HepG2 (cell line): ENCODE data around the gene UAP1L1. TPM values are rescaled to one million over a fixed set of nuclear protein-coding genes. Genes with fewer than 3 reads are reported as not detected.

Source experiments
- ATM ChIP-seq: fragments of 450-650 bp; IDR thresholded peaks from 2 replicates; pipeline ENCODE4 v1.7.1; 2017; ENCODE audit warnings: mild to moderate bottlenecking, borderline replicate concordance
- BRD4 ChIP-seq: sonication (generic); formaldehyde crosslinking; IDR thresholded peaks from 2 replicates; pipeline ENCODE4 v1.4.0; 2020; ENCODE audit warnings: missing genetic modification reagents
- ETV5 ChIP-seq: IDR thresholded peaks from 2 replicates; pipeline ENCODE4 v1.6.1; 2018; ENCODE audit warnings: missing biosample characterization, missing genetic modification reagents, inconsistent platforms, borderline replicate concordance
- LCORL ChIP-seq, 2 experiments: fragments of 450-650 bp in 1 of 2; sonication (generic) in 1 of 2; formaldehyde crosslinking in 1 of 2; IDR thresholded peaks; 2 replicates each; pipeline versions ENCODE4 v1.5.0 to v1.6.1; 2017 to 2020; ENCODE audit warnings: antibody characterized with exemption in 1 of 2, missing genetic modification reagents in 1 of 2
- MEIS2 ChIP-seq: sonication (generic); formaldehyde crosslinking; IDR thresholded peaks from 2 replicates; pipeline ENCODE4 v1.9.0; 2021; ENCODE audit warnings: mild to moderate bottlenecking, missing genetic modification reagents
- MIER2 ChIP-seq: IDR thresholded peaks from 2 replicates; pipeline ENCODE4 v1.6.1; 2016; ENCODE audit warnings: missing biosample characterization, missing genetic modification reagents
- MXI1 ChIP-seq: IDR thresholded peaks from 3 replicates; pipeline ENCODE4 v1.6.1; 2012; ENCODE audit warnings: low read depth, low read length, inconsistent platforms, borderline replicate concordance
- NFYB ChIP-seq: sonication (generic); formaldehyde crosslinking; IDR thresholded peaks from 2 replicates; pipeline ENCODE4 v1.4.0; 2020; ENCODE audit warnings: missing genetic modification reagents
- NR2F6 ChIP-seq, 2 experiments: IDR thresholded peaks; 2 replicates each; pipeline ENCODE4 v1.6.1; 2016; ENCODE audit warnings: antibody characterized with exemption in 1 of 2, mild to moderate bottlenecking in 1 of 2
- PHF21A ChIP-seq: sonication (generic); formaldehyde crosslinking; IDR thresholded peaks from 2 replicates; pipeline ENCODE4 v1.5.0; 2020; ENCODE audit warnings: mild to moderate bottlenecking, missing genetic modification reagents
- PITX1 ChIP-seq: sonication (generic); formaldehyde crosslinking; IDR thresholded peaks from 2 replicates; pipeline ENCODE4 v1.5.1; 2020; ENCODE audit warnings: mild to moderate bottlenecking, missing genetic modification reagents
- RBAK ChIP-seq: sonication (generic); formaldehyde crosslinking; IDR thresholded peaks from 2 replicates; pipeline ENCODE4 v1.5.1; 2020; ENCODE audit warnings: mild to moderate bottlenecking, missing genetic modification reagents
- ZFX ChIP-seq: sonication (generic); formaldehyde crosslinking; IDR thresholded peaks from 2 replicates; pipeline ENCODE4 v1.4.0; 2020; ENCODE audit warnings: mild to moderate bottlenecking, low read depth, missing genetic modification reagents, moderate library complexity
- ZNF101 ChIP-seq: sonication (generic); formaldehyde crosslinking; IDR thresholded peaks from 2 replicates; pipeline ENCODE4 v1.4.0; 2020; ENCODE audit warnings: mild to moderate bottlenecking, low read depth, missing genetic modification reagents, borderline replicate concordance
- ZNF3 ChIP-seq: IDR thresholded peaks from 2 replicates; pipeline ENCODE4 v1.7.0; 2017; ENCODE audit warnings: inconsistent platforms
- ZNF563 ChIP-seq: sonication (generic); formaldehyde crosslinking; IDR thresholded peaks from 2 replicates; pipeline ENCODE4 v1.8.0; 2022; ENCODE audit warnings: mild to moderate bottlenecking, moderate library complexity, missing genetic modification reagents
- ZNF709 ChIP-seq: sonication (generic); formaldehyde crosslinking; IDR thresholded peaks from 2 replicates; pipeline ENCODE4 v1.5.0; 2020; ENCODE audit warnings: mild to moderate bottlenecking, missing genetic modification reagents
- ZNF777 ChIP-seq: sonication (generic); formaldehyde crosslinking; IDR thresholded peaks from 2 replicates; pipeline ENCODE4 v1.4.0; 2020; ENCODE audit warnings: missing genetic modification reagents
- polyA plus RNA-seq, 8 experiments: library from polyadenylated mRNA; depleted of rRNA in 3 of 8; stranded (reverse) in 7 of 8; unstranded in 1 of 8; fragments of >200 nt; fragmentation: Illumina TruSeq in 4 of 8; extraction: Trizol in 4 of 8; gene quantifications; 2 replicates each; pipeline versions ENCODE4 v1.2.1 to v1.2.3, GENCODE V29; 2011 to 2016; ENCODE audit warnings: low read depth in 4 of 8, missing spikeins in 1 of 8, mixed read lengths in 1 of 8; ENCODE audit not compliant: insufficient read depth in 1 of 8
- total RNA-seq, 5 experiments: library from RNA; depleted of rRNA; stranded (reverse); fragments of >200 nt; fragmentation: Illumina TruSeq; extraction: Trizol; gene quantifications; 2 replicates each; pipeline ENCODE4 v1.2.3, GENCODE V29; 2016; ENCODE audit warnings: low read depth in 1 of 5
- TF ChIP-seq, protein P1 (sequence below): sonication (generic); formaldehyde crosslinking; IDR thresholded peaks from 2 replicates; pipeline ENCODE4 v1.4.0; 2020; ENCODE audit warnings: mild to moderate bottlenecking, missing genetic modification reagents
- TF ChIP-seq, protein P2 (sequence below): sonication (generic); formaldehyde crosslinking; IDR thresholded peaks from 2 replicates; pipeline ENCODE4 v1.4.0; 2020; ENCODE audit warnings: mild to moderate bottlenecking, missing genetic modification reagents
- TF ChIP-seq, protein P3 (sequence below): sonication (generic); formaldehyde crosslinking; IDR thresholded peaks from 2 replicates; pipeline ENCODE4 v1.4.0; 2020; ENCODE audit warnings: missing genetic modification reagents
- TF ChIP-seq, protein P4 (sequence below): IDR thresholded peaks from 2 replicates; pipeline ENCODE4 v1.6.1; 2012; ENCODE audit warnings: inconsistent platforms

The UAP1L1 gene
- total and polyA plus RNA-seq, 2 of the 13 experiments (the other 11 are each of a cell fraction or from before 2014, with no cell fraction given), result 5.4 to 6.4 TPM

DNA sequence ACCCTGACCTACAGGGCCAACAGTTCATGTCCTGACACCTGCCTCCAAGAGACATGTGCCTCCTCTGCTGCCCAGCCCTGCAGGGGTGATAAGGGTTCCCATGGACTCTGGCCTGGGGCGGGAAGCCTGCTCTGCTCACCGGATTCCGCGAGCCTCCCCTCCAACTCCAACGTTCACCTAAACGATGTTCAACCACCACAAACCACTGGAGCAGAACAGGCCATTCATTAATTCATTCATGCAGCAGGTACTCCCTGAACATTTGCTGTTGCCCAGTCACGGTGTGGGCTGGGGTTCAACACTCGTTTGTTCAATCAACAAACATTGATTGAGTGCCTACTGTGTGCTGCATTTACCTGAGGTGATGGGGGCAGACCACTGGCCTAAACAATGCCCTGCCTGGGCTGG lies 3.3 kb upstream of the UAP1L1 start (continued):
- TF ChIP-seq, protein P1, sequence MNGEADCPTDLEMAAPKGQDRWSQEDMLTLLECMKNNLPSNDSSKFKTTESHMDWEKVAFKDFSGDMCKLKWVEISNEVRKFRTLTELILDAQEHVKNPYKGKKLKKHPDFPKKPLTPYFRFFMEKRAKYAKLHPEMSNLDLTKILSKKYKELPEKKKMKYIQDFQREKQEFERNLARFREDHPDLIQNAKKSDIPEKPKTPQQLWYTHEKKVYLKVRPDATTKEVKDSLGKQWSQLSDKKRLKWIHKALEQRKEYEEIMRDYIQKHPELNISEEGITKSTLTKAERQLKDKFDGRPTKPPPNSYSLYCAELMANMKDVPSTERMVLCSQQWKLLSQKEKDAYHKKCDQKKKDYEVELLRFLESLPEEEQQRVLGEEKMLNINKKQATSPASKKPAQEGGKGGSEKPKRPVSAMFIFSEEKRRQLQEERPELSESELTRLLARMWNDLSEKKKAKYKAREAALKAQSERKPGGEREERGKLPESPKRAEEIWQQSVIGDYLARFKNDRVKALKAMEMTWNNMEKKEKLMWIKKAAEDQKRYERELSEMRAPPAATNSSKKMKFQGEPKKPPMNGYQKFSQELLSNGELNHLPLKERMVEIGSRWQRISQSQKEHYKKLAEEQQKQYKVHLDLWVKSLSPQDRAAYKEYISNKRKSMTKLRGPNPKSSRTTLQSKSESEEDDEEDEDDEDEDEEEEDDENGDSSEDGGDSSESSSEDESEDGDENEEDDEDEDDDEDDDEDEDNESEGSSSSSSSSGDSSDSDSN (CRISPR knock-in tag), result peak; percentile 48; the same call in 1 of the 2 replicates
- no peak for TF ChIP-seq ZNF709 (CRISPR knock-in tag)
- TF ChIP-seq ZFX, result peak; percentile 39; the same call in 1 of the 2 replicates
- TF ChIP-seq BRD4 (CRISPR knock-in tag), result no peak; the same call in 1 of the 2 replicates
- TF ChIP-seq PITX1 (CRISPR knock-in tag), result peak; percentile 38; the same call in 1 of the 2 replicates
- TF ChIP-seq ZNF101 (CRISPR knock-in tag), result no peak
- TF ChIP-seq ATM, result no peak
- TF ChIP-seq RBAK (CRISPR knock-in tag), result no peak
- TF ChIP-seq, protein P2, sequence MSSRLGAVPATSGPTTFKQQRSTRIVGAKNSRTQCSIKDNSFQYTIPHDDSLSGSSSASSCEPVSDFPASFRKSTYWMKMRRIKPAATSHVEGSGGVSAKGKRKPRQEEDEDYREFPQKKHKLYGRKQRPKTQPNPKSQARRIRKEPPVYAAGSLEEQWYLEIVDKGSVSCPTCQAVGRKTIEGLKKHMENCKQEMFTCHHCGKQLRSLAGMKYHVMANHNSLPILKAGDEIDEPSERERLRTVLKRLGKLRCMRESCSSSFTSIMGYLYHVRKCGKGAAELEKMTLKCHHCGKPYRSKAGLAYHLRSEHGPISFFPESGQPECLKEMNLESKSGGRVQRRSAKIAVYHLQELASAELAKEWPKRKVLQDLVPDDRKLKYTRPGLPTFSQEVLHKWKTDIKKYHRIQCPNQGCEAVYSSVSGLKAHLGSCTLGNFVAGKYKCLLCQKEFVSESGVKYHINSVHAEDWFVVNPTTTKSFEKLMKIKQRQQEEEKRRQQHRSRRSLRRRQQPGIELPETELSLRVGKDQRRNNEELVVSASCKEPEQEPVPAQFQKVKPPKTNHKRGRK (CRISPR knock-in tag), result no peak
- TF ChIP-seq PHF21A (CRISPR knock-in tag), result no peak
- TF ChIP-seq ZNF563 (CRISPR knock-in tag), result no peak
- TF ChIP-seq ZNF777 (CRISPR knock-in tag), result no peak
- TF ChIP-seq LCORL (IDR thresholded peaks at IDR 0.05), result no peak
- TF ChIP-seq LCORL (CRISPR knock-in tag; IDR thresholded peaks at IDR 0.05), result peak; percentile 54; the same call in 1 of the 2 replicates
- TF ChIP-seq MXI1, result 0 out of 3 replicates have a peak, but pooled peaks have one; percentile 21
- TF ChIP-seq NR2F6 (IDR thresholded peaks at IDR 0.05), result no peak
- 0 out of 2 replicates have a peak, but pooled peaks have one; percentile 24 for TF ChIP-seq NR2F6 (CRISPR knock-in tag; IDR thresholded peaks at IDR 0.05)
- no peak for TF ChIP-seq NFYB
- 0 out of 2 replicates have a peak, but pooled peaks have one; percentile 20 for TF ChIP-seq ETV5 (CRISPR knock-in tag)
- TF ChIP-seq, protein P3, sequence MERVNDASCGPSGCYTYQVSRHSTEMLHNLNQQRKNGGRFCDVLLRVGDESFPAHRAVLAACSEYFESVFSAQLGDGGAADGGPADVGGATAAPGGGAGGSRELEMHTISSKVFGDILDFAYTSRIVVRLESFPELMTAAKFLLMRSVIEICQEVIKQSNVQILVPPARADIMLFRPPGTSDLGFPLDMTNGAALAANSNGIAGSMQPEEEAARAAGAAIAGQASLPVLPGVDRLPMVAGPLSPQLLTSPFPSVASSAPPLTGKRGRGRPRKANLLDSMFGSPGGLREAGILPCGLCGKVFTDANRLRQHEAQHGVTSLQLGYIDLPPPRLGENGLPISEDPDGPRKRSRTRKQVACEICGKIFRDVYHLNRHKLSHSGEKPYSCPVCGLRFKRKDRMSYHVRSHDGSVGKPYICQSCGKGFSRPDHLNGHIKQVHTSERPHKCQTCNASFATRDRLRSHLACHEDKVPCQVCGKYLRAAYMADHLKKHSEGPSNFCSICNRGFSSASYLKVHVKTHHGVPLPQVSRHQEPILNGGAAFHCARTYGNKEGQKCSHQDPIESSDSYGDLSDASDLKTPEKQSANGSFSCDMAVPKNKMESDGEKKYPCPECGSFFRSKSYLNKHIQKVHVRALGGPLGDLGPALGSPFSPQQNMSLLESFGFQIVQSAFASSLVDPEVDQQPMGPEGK (CRISPR knock-in tag), result peak; percentile 41; the same call in 1 of the 2 replicates
- peak; percentile 63; the same call in 1 of the 2 replicates for TF ChIP-seq MEIS2 (CRISPR knock-in tag)
- no peak for TF ChIP-seq MIER2 (CRISPR knock-in tag)
- TF ChIP-seq, protein P4, sequence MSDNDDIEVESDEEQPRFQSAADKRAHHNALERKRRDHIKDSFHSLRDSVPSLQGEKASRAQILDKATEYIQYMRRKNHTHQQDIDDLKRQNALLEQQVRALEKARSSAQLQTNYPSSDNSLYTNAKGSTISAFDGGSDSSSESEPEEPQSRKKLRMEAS, result peak; percentile 69; the same call in 1 of the 2 replicates
- TF ChIP-seq ZNF3 (CRISPR knock-in tag), result peak; percentile 98
